T follicular helper cell (primary cell): Measurements from ENCODE around the gene RABGAP1L.
"Not testable (repeated sequence)": the region's sequence is repeated elsewhere in the genome, so short reads cannot be mapped to it uniquely, and the experiment has no call there.

Experiments used
- DNase-seq: peaks from one replicate; pipeline ENCODE4 v3.0.0-alpha.2; 2020; ENCODE audit warnings: low read depth

The RABGAP1L gene

GRCh38 chr1:174239541-174239940, 80.2 kb downstream of the RABGAP1L start:
- DNase-seq, result no peak

- no peak for DNase-seq
Measured at GRCh38 chr1:174242856-174243255, 83.5 kb downstream of the RABGAP1L start.

- no peak for DNase-seq
Measured at GRCh38 chr1:174243451-174244000, 84.2 kb downstream of the RABGAP1L start.

- no peak for DNase-seq
Measured at GRCh38 chr1:174244017-174244416, 84.7 kb downstream of the RABGAP1L start.

GRCh38 chr1:174247472-174247871, 88.2 kb downstream of the RABGAP1L start:
- no peak for DNase-seq

GRCh38 chr1:174248041-174248440, 88.7 kb downstream of the RABGAP1L start:
- no peak for DNase-seq

GRCh38 chr1:174256386-174256785, 97.1 kb downstream of the RABGAP1L start:
- DNase-seq, result not testable (repeated sequence)

- peak; percentile 18 for DNase-seq
Measured at GRCh38 chr1:174258148-174258550, 98.8 kb downstream of the RABGAP1L start.

GRCh38 chr1:174262349-174263241, 103.3 kb downstream of the RABGAP1L start:
- no peak for DNase-seq

- DNase-seq, result no peak
Measured at GRCh38 chr1:174265282-174265681, 106.0 kb downstream of the RABGAP1L start.

- DNase-seq, result no peak
Measured at GRCh38 chr1:174266476-174266875, 107.2 kb downstream of the RABGAP1L start.

GRCh38 chr1:174266991-174267612, 107.8 kb downstream of the RABGAP1L start:
- DNase-seq, result no peak

- DNase-seq, result no peak
Measured at GRCh38 chr1:174269989-174270651, 110.8 kb downstream of the RABGAP1L start.

GRCh38 chr1:174273190-174273589, 113.9 kb downstream of the RABGAP1L start:
- no peak for DNase-seq

- no peak for DNase-seq
Measured at GRCh38 chr1:174273776-174274175, 114.5 kb downstream of the RABGAP1L start.

- no peak for DNase-seq
Measured at GRCh38 chr1:174274452-174274851, 115.1 kb downstream of the RABGAP1L start.

GRCh38 chr1:174274884-174275283, 115.6 kb downstream of the RABGAP1L start:
- no peak for DNase-seq

- DNase-seq, result no peak
Measured at GRCh38 chr1:174276087-174276486, 116.8 kb downstream of the RABGAP1L start.

- no peak for DNase-seq
Measured at GRCh38 chr1:174284052-174284451, 124.7 kb downstream of the RABGAP1L start.

- DNase-seq, result no peak
Measured at GRCh38 chr1:174286042-174286441, 126.7 kb downstream of the RABGAP1L start.

- no peak for DNase-seq
Measured at GRCh38 chr1:174289644-174290310, 130.5 kb downstream of the RABGAP1L start.

GRCh38 chr1:174291059-174291458, 131.7 kb downstream of the RABGAP1L start:
- DNase-seq, result no peak
